GM18520 (cell line): Measurements from ENCODE around the gene TAP2.

Source experiments
- ATAC-seq: cut with Tn5 transposase; IDR thresholded peaks from one replicate; pipeline ENCODE4 v1.9.1; 2021; ENCODE audit not compliant: unreplicated experiment

Gene TAP2

DNA sequence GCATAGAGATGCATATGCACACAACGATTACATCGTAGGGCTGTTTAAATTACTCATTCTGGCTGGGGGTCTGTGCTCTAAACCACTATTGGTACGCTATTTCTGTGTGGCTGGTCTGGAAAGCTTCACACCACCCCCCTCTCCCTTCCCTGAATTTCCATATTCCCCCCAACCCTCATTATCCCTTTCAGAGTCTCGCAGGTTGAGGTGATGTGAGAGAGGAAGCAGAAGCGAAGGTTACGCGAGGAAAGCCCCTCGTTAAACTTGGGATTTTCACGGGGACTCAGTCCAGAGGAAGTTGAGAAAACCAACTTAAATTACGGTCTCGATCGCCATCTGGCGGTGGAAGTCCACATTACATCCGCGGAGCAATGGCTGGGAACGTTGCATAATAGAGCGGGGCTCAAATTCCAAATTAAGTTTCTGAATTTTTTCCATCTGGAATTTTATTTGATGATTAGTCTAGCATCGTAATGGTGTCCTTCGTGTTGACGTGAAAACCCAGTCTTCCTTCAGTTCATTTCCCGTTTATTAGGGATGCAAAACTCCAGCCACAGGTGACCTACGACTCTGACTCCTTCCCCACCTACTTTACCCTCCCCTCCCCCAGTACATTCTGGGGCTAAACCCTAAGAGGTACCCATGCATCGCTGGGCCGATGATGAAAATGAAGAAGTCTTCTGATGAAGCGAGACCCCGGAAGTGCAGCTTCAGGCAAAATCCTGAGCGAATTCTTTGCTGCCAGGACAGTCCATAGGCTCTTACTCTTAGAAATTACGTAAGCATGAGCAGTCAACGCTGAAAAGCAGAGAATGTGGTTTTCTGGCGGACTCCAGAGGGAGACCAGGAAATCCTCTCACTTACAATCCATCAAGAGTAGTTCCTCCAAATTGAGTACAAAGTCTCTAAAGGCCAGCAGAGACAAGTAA, 41.4 kb downstream of the TAP2 start:
- ATAC-seq: no peak

DNA sequence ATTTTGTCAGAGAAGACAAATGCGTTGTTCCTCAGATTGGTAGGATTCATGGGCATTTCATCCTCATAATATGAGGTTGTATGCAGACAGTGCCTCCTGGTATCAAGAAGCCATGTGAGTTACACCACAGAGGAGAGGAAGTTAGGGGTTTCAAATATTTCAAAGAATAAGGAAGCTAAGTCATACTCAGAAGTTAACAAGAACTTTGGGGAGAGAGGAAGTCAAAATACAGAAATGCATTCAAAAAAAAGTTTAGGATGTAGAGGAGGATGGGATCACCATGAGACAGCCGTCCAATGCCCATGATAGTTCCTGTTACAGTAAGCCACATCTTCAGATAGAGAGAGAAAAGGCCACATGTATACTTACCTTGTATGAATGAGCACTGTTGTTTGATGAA, 44.0 kb downstream of the TAP2 start:
- ATAC-seq: no peak

DNA sequence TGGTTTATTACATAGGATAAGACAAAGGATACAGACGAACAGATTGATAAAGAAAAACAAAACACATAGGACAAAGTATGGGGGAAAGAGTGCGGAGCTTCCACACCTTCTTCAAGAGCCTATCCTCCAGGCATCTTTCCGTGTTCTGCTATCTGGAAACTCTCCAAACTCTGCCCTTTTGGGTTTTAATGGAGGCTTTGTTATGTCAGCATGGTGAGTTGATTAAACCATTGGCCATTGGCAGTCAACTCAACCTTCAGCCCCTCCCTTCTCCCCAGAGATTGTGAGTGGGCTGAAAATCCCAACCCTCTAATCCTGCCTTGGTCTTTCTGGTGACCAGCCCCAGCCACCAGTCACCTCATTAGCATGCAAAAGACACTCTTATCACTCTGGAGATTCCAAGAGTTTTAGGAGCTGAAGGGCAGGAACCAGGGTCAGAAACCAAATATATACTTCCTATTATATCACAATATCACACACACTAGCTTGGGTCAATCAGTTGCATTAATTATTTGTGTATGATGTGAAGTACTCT, 45.6 kb downstream of the TAP2 start:
- ATAC-seq: no peak

DNA sequence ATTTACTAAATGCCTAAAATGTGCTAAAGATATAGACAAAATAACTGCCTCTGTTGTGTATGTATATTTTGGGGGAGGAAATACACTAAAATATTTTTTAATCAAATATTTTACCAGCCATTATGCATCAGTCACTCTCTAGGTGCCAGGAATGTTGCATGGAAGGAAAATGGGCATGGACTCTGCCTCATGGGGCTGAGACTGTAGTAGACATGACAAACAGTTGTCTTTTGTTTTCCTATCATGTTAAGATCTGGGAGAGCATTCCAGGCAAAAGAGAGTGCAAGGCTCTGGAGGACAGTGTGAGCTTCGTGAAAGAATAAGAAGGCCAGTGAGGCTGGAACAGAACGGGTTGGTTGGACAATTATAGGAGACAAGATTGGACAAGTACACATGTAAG, 48.2 kb downstream of the TAP2 start:
- no peak for ATAC-seq
